HepG2 (cell line): ENCODE data around the gene LAG3. TPM values are rescaled to one million over a fixed set of nuclear protein-coding genes. Genes with fewer than 3 reads are reported as not detected.

Source experiments
- HDAC1 ChIP-seq: sonication (generic); formaldehyde crosslinking; IDR thresholded peaks from 2 replicates; pipeline ENCODE4 v1.5.1; 2020; ENCODE audit warnings: mild to moderate bottlenecking, missing genetic modification reagents
- HMG20B ChIP-seq: conservative IDR thresholded peaks from 2 replicates; pipeline ENCODE4 v1.6.1; 2016; ENCODE audit warnings: missing genetic modification reagents, missing compliant biosample characterization
- IRX3 ChIP-seq: sonication (generic); formaldehyde crosslinking; IDR thresholded peaks from 2 replicates; pipeline ENCODE4 v1.8.1; 2023; ENCODE audit warnings: mild to moderate bottlenecking, low read depth, missing genetic modification reagents, borderline replicate concordance
- ISL2 ChIP-seq: sonication (generic); formaldehyde crosslinking; IDR thresholded peaks from 2 replicates; pipeline ENCODE4 v1.5.0; 2020; ENCODE audit warnings: missing genetic modification reagents
- KLF12 ChIP-seq: sonication (generic); formaldehyde crosslinking; IDR thresholded peaks from 2 replicates; pipeline ENCODE4 v1.4.0; 2020; ENCODE audit warnings: missing genetic modification reagents, borderline replicate concordance
- RARA ChIP-seq: IDR thresholded peaks from 2 replicates; pipeline ENCODE4 v1.6.1; 2016; ENCODE audit warnings: missing genetic modification reagents, missing compliant biosample characterization
- SAP130 ChIP-seq: IDR thresholded peaks from 2 replicates; pipeline ENCODE4 v1.6.1; 2016; ENCODE audit warnings: low read depth
- ZBTB7B ChIP-seq: sonication (generic); formaldehyde crosslinking; IDR thresholded peaks from 2 replicates; pipeline ENCODE4 v1.4.0; 2020; ENCODE audit warnings: missing genetic modification reagents
- polyA plus RNA-seq, 8 experiments: library from polyadenylated mRNA; depleted of rRNA in 3 of 8; stranded (reverse) in 7 of 8; unstranded in 1 of 8; fragments of >200 nt; fragmentation: Illumina TruSeq in 4 of 8; extraction: Trizol in 4 of 8; gene quantifications; 2 replicates each; pipeline versions ENCODE4 v1.2.1 to v1.2.3, GENCODE V29; 2011 to 2016; ENCODE audit warnings: low read depth in 4 of 8, missing spikeins in 1 of 8, mixed read lengths in 1 of 8; ENCODE audit not compliant: insufficient read depth in 1 of 8
- total RNA-seq, 5 experiments: library from RNA; depleted of rRNA; stranded (reverse); fragments of >200 nt; fragmentation: Illumina TruSeq; extraction: Trizol; gene quantifications; 2 replicates each; pipeline ENCODE4 v1.2.3, GENCODE V29; 2016; ENCODE audit warnings: low read depth in 1 of 5
- TF ChIP-seq, protein P1 (sequence below): sonication (generic); formaldehyde crosslinking; IDR thresholded peaks from 2 replicates; pipeline ENCODE4 v1.4.0; 2020; ENCODE audit warnings: missing genetic modification reagents, borderline replicate concordance
- TF ChIP-seq, protein P2 (sequence below): sonication (generic); formaldehyde crosslinking; IDR thresholded peaks from 2 replicates; pipeline ENCODE4 v1.4.0; 2020; ENCODE audit warnings: missing genetic modification reagents
- TF ChIP-seq, protein P3 (sequence below): sonication (generic); formaldehyde crosslinking; IDR thresholded peaks from 2 replicates; pipeline ENCODE4 v1.5.0; 2020; ENCODE audit warnings: mild to moderate bottlenecking, low read depth, missing genetic modification reagents, borderline replicate concordance
- TF ChIP-seq, protein P4 (sequence below): sonication (generic); formaldehyde crosslinking; IDR thresholded peaks from 2 replicates; pipeline ENCODE4 v1.4.0; 2020; ENCODE audit warnings: missing genetic modification reagents
- TF ChIP-seq, protein P5 (sequence below): sonication (generic); formaldehyde crosslinking; IDR thresholded peaks from 2 replicates; pipeline ENCODE4 v1.8.0; 2022; ENCODE audit warnings: missing genetic modification reagents, mild to moderate bottlenecking, inconsistent platforms, borderline replicate concordance
- TF ChIP-seq, protein P6 (sequence below): sonication (generic); formaldehyde crosslinking; IDR thresholded peaks from 2 replicates; pipeline ENCODE4 v1.4.0; 2020; ENCODE audit warnings: missing genetic modification reagents, borderline replicate concordance

The LAG3 gene
- total and polyA plus RNA-seq, 2 of the 13 experiments (the other 11 are each of a cell fraction or from before 2014, with no cell fraction given) = 0.11 to 0.26 TPM

DNA sequence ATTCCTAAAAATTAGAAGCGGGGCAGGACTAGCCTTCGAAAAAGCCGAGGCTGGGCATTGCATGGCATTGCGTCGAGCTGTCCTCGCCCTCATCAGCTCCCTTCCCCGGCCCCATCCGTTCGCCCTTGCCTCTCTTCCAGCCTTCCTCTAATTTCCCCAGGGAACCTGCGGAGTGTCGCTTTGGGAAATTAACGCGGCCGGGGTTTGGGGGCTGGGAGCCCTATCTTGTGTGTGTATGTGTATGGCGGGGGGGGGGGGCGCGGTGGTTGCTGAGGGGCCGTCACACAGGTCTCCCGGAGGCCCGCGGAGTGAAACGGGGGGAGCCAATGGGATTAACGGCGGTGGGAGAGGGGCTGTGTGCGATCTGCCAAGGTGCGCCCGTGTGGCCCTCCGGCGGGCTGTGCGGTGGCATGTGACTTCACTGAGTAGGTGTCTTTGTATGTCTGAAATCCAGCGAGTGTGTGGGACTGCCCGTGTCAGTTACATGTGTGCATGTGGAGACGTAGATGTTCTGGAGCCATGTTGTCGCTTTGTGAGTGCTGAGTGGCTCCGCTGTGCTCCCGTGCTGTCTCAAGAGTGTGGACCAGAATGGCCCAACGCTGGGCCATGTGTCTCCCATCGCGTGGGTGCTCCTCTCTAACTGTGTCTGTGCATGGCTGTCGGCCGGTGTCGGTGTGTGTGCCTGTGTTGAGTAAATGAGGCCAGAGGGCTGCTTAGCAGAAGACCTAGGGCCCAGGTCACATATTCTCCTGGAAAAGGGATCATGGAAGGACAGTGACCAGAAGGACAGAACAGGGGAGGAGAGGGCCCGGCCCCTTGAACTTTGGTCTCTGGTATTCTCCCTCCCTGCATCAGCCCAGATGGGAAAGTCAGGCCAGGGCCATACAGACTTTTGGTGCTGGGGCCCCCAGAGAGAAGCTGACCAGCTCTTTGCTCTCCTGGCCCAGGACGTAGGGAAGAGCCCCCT lies 4.7 kb upstream of the LAG3 start (continued):
- TF ChIP-seq ZBTB7B (CRISPR knock-in tag) = no peak
- TF ChIP-seq HDAC1 (CRISPR knock-in tag) = peak; percentile 59
- TF ChIP-seq, protein P1, sequence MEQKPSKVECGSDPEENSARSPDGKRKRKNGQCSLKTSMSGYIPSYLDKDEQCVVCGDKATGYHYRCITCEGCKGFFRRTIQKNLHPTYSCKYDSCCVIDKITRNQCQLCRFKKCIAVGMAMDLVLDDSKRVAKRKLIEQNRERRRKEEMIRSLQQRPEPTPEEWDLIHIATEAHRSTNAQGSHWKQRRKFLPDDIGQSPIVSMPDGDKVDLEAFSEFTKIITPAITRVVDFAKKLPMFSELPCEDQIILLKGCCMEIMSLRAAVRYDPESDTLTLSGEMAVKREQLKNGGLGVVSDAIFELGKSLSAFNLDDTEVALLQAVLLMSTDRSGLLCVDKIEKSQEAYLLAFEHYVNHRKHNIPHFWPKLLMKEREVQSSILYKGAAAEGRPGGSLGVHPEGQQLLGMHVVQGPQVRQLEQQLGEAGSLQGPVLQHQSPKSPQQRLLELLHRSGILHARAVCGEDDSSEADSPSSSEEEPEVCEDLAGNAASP (CRISPR knock-in tag) = peak; percentile 90; the same call in 1 of the 2 replicates
- no peak for TF ChIP-seq IRX3
- TF ChIP-seq, protein P2, sequence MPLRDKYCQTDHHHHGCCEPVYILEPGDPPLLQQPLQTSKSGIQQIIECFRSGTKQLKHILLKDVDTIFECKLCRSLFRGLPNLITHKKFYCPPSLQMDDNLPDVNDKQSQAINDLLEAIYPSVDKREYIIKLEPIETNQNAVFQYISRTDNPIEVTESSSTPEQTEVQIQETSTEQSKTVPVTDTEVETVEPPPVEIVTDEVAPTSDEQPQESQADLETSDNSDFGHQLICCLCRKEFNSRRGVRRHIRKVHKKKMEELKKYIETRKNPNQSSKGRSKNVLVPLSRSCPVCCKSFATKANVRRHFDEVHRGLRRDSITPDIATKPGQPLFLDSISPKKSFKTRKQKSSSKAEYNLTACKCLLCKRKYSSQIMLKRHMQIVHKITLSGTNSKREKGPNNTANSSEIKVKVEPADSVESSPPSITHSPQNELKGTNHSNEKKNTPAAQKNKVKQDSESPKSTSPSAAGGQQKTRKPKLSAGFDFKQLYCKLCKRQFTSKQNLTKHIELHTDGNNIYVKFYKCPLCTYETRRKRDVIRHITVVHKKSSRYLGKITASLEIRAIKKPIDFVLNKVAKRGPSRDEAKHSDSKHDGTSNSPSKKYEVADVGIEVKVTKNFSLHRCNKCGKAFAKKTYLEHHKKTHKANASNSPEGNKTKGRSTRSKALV (CRISPR knock-in tag) = no peak
- TF ChIP-seq, protein P3, sequence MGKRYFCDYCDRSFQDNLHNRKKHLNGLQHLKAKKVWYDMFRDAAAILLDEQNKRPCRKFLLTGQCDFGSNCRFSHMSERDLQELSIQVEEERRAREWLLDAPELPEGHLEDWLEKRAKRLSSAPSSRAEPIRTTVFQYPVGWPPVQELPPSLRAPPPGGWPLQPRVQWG (CRISPR knock-in tag) = no peak
- peak; percentile 54; the same call in 1 of the 2 replicates for TF ChIP-seq ISL2
- TF ChIP-seq, protein P4, sequence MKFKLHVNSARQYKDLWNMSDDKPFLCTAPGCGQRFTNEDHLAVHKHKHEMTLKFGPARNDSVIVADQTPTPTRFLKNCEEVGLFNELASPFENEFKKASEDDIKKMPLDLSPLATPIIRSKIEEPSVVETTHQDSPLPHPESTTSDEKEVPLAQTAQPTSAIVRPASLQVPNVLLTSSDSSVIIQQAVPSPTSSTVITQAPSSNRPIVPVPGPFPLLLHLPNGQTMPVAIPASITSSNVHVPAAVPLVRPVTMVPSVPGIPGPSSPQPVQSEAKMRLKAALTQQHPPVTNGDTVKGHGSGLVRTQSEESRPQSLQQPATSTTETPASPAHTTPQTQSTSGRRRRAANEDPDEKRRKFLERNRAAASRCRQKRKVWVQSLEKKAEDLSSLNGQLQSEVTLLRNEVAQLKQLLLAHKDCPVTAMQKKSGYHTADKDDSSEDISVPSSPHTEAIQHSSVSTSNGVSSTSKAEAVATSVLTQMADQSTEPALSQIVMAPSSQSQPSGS (CRISPR knock-in tag) = no peak
- no peak for TF ChIP-seq HMG20B
- TF ChIP-seq, protein P5, sequence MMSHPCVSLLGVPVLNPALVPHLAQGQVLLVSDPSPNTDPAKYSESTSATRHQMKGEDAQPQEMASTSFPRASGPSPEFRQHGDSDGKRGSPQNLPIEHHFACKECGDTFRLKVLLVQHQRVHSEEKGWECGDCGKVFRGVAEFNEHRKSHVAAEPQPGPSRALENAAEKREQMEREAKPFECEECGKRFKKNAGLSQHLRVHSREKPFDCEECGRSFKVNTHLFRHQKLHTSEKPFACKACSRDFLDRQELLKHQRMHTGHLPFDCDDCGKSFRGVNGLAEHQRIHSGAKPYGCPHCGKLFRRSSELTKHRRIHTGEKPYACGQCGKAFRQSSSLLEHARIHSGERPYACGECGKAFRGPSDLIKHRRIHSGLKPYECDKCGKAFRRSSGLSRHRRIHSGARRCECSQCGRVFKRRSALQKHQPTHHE (CRISPR knock-in tag) = 0 out of 2 replicates have a peak, but pooled peaks have one; percentile 68
- no peak for TF ChIP-seq KLF12 (CRISPR knock-in tag)
- peak; percentile 84 for TF ChIP-seq SAP130
- TF ChIP-seq RARA (CRISPR knock-in tag) = peak; percentile 51
- TF ChIP-seq, protein P6, sequence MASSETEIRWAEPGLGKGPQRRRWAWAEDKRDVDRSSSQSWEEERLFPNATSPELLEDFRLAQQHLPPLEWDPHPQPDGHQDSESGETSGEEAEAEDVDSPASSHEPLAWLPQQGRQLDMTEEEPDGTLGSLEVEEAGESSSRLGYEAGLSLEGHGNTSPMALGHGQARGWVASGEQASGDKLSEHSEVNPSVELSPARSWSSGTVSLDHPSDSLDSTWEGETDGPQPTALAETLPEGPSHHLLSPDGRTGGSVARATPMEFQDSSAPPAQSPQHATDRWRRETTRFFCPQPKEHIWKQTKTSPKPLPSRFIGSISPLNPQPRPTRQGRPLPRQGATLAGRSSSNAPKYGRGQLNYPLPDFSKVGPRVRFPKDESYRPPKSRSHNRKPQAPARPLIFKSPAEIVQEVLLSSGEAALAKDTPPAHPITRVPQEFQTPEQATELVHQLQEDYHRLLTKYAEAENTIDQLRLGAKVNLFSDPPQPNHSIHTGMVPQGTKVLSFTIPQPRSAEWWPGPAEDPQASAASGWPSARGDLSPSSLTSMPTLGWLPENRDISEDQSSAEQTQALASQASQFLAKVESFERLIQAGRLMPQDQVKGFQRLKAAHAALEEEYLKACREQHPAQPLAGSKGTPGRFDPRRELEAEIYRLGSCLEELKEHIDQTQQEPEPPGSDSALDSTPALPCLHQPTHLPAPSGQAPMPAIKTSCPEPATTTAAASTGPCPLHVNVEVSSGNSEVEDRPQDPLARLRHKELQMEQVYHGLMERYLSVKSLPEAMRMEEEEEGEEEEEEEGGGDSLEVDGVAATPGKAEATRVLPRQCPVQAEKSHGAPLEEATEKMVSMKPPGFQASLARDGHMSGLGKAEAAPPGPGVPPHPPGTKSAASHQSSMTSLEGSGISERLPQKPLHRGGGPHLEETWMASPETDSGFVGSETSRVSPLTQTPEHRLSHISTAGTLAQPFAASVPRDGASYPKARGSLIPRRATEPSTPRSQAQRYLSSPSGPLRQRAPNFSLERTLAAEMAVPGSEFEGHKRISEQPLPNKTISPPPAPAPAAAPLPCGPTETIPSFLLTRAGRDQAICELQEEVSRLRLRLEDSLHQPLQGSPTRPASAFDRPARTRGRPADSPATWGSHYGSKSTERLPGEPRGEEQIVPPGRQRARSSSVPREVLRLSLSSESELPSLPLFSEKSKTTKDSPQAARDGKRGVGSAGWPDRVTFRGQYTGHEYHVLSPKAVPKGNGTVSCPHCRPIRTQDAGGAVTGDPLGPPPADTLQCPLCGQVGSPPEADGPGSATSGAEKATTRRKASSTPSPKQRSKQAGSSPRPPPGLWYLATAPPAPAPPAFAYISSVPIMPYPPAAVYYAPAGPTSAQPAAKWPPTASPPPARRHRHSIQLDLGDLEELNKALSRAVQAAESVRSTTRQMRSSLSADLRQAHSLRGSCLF = no peak
